ENCODE measurements around the gene CYB5R3.
A peak's percentile ranks its signal among the peaks of the same experiment; 100 is the strongest.

The CYB5R3 gene

GRCh38 chr22:42685941-42686653 lies 36.9 kb upstream of the CYB5R3 start:
- no peak for TF ChIP-seq CTCF (IDR thresholded peaks at IDR 0.05; ENCODE audit: low read depth, low read length)
- DNase-seq (ENCODE audit: low read depth, low spot score) = no peak
- in situ Hi-C loops (cut with HindIII; ENCODE audit: low sequenced_read_pairs) = no loop called here
- no peak overlapping the region for H3K4me3 ChIP-seq (ENCODE audit: low read depth, low read length)

- no peak overlapping the region for H3K4me3 ChIP-seq (ENCODE audit: low read depth, low read length)
- TF ChIP-seq CTCF (IDR thresholded peaks at IDR 0.05; ENCODE audit: low read depth, low read length) = no peak
- DNase-seq (ENCODE audit: low read depth, low spot score) = no peak
- in situ Hi-C loops (cut with HindIII; ENCODE audit: low sequenced_read_pairs) = no loop called here
Measured at GRCh38 chr22:42684462-42685195, 35.4 kb upstream of the CYB5R3 start.

GRCh38 chr22:42683578-42684283 lies 34.5 kb upstream of the CYB5R3 start:
- DNase-seq (ENCODE audit: low read depth, low spot score) = no peak
- no peak for TF ChIP-seq CTCF (IDR thresholded peaks at IDR 0.05; ENCODE audit: low read depth, low read length)
- in situ Hi-C loops (cut with HindIII; ENCODE audit: low sequenced_read_pairs) = no loop called here
- H3K4me3 ChIP-seq (ENCODE audit: low read depth, low read length) = no peak overlapping the region

GRCh38 chr22:42682113-42682851 lies 33.1 kb upstream of the CYB5R3 start:
- DNase-seq (ENCODE audit: low read depth, low spot score) = no peak
- H3K4me3 ChIP-seq (ENCODE audit: low read depth, low read length) = no peak overlapping the region
- in situ Hi-C loops (cut with HindIII; ENCODE audit: low sequenced_read_pairs) = no loop called here
- TF ChIP-seq CTCF (IDR thresholded peaks at IDR 0.05; ENCODE audit: low read depth, low read length) = no peak

- in situ Hi-C loops (cut with HindIII; ENCODE audit: low sequenced_read_pairs) = no loop called here
- no peak for TF ChIP-seq CTCF (IDR thresholded peaks at IDR 0.05; ENCODE audit: low read depth, low read length)
- no peak overlapping the region for H3K4me3 ChIP-seq (ENCODE audit: low read depth, low read length)
- peak; percentile 89 for DNase-seq (ENCODE audit: low read depth, low spot score)
Measured at GRCh38 chr22:42680648-42681047, 31.5 kb upstream of the CYB5R3 start.

- no peak for TF ChIP-seq CTCF (IDR thresholded peaks at IDR 0.05; ENCODE audit: low read depth, low read length)
- in situ Hi-C loops (cut with HindIII; ENCODE audit: low sequenced_read_pairs) = no loop called here
- DNase-seq (ENCODE audit: low read depth, low spot score) = no peak
- no peak overlapping the region for H3K4me3 ChIP-seq (ENCODE audit: low read depth, low read length)
Measured at GRCh38 chr22:42679691-42680090, 30.5 kb upstream of the CYB5R3 start.
